ENCODE measurements around the gene CUL4A.
"Not testable (repeated sequence)": the region's sequence is repeated elsewhere in the genome, so short reads cannot be mapped to it uniquely, and the experiment has no call there.

Gene CUL4A

DNA sequence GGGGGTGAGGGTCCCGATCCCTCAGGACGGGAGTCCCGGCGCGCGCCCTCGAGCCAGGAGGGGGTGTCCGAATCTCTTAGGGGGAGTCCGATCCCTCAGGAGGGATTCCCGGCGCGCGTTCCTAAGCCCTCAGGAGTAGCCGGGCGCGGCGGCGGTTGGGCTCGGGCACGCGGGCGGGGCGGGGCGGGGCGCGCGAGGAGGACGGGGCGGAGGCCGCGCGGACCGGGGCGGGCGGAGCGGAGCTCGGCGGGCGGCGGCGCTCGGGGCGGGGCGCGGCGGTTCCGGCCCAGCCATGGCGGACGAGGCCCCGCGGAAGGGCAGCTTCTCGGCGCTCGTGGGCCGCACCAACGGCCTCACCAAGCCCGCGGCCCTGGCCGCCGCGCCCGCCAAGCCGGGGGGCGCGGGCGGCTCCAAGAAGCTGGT, at the start of gene CUL4A:
TSS of gene CUL4A (plus strand) at position 278 of the 423 bp plus-strand sequence. CDS start at position 293, 15 bp downstream.
- peak; percentile 90 for DNase-seq (ENCODE audit: low spot score)

DNA sequence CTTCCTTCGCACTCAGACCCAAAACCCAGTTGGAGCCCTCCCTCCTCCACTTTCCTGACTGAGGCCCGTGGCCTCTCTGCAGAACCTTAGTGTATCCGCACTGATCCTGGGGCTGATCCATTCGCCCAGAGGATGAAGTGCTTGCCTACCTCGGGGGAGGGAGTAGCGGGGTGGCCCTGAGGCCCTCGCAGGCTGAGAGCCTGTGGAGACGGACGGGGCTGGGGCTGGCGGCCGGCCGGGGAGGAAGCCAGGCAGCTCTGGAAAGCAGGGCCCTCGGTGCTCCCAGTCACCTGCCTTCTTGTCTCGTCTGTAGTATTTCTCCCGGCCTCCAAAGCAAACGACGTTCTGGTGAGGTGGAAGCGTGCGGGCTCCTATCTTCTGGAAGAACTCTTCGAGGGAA, 49.7 kb upstream of the CUL4A start:
- DNase-seq (ENCODE audit: low spot score), result no peak

- DNase-seq (ENCODE audit: low spot score), result no peak
Observed at GRCh38 chr13:113160983-113161382, 48.4 kb upstream of the CUL4A start.

DNA sequence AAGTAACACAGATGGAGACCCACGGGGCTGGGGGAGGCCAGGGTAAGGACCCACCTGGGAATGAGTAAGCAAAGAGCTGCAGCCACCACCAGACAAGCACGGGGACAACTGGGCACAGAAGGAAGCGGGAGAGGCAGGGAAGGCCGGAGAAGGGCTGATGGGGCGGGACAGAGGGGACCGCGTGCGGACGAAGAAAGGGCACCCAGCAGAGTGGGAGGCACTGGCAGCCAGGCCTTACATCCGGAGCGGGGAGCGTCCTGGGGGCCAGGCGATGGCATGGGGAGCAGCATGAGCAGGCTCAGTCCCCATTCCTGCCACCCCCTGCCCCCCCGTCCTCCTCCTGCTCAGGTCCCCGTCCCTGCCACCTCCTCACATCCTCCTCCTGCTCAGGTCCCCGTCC, 48.0 kb upstream of the CUL4A start:
- no peak for DNase-seq (ENCODE audit: low spot score)

DNA sequence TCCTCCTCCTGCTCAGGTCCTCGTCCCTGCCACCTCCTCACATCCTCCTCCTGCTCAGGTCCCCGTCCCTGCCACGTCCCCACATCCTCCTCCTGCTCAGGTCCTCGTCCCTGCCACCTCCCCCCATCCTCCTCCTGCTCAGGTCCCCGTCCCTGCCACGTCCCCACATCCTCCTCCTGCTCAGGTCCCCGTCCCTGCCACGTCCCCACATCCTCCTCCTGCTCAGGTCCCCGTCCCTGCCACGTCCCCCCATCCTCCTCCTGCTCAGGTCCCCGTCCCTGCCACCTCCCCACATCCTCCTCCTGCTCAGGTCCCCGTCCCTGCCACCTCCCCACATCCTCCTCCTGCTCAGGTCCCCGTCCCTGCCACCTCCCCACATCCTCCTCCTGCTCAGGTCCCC, 47.4 kb upstream of the CUL4A start:
- not testable (repeated sequence) for DNase-seq (ENCODE audit: low spot score)

GRCh38 chr13:113162783-113163685, 46.4 kb upstream of the CUL4A start:
- DNase-seq (ENCODE audit: low spot score), result no peak

- no peak for DNase-seq (ENCODE audit: low spot score)
Observed at GRCh38 chr13:113164492-113164891, 44.9 kb upstream of the CUL4A start.

- no peak for DNase-seq (ENCODE audit: low spot score)
Observed at GRCh38 chr13:113166266-113166665, 43.1 kb upstream of the CUL4A start.

GRCh38 chr13:113166681-113167080, 42.7 kb upstream of the CUL4A start:
- no peak for DNase-seq (ENCODE audit: low spot score)

- DNase-seq (ENCODE audit: low spot score), result no peak
Observed at GRCh38 chr13:113167155-113167554, 42.3 kb upstream of the CUL4A start.

DNA sequence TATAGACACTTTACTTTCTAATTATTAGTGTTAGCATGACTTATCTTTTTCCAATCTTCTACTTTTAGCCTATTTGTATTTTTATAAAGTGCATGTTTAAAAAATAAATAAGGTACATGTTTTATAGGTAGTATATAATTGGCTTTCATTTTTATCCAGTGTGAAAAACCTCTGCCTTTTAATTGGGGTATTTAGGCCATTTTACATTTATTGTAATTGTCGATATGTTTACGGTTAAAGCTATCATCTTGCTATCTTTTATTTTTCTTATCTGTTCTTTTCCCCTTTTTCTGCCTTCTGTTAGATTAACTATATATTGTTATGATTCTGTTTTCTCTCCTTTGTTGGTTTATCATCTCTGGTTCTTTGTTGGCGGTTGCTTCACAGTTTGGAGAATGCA, 41.8 kb upstream of the CUL4A start:
- no peak for DNase-seq (ENCODE audit: low spot score)

- DNase-seq (ENCODE audit: low spot score), result no peak
Observed at GRCh38 chr13:113168211-113168610, 41.2 kb upstream of the CUL4A start.

DNA sequence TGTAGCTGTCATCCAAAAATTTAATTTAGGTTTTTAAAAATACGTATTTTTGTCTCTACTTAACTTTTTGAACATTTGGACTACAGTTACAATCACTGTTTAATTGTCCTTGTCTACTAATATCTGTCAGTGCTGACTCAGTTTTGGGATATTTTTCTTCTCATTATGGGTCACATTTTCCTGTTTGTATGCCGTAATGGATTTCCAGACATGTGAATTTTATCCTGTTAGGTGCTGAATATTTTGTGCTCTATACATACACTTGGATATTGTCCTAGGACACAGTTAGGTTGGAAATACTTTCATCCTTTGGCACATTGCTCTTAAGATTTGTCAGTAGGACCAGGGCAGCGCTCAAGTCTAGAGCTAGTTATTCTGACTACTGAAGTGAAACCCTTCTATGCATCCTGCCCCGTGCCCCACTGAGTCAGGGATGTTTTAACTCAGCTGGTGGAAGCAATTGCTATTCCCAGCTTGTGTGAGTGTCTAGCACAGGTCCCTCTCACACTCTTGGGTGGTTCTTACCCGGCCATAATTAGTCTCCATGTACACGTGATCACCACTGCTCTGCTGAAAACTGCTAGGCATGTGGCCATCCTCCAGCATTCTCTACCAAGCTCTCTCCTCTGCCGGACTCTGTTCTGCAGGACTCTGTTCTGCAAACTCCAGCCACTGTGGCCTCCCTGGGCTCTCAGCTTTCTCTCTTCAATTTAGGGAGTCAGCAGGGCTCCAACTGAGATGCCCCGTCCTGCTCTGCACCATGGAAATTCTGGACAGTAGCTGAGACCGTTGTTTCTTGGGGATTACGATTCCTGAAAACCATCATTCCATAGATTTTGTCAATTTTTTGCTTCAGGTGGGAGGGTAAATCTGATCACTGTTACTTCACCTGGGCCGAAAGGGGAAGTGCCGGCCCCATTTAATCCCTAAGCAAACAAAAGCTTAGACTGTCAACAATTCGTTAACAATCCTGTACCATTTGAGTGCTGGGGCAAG, 39.8 kb upstream of the CUL4A start:
- DNase-seq (ENCODE audit: low spot score), result no peak

- DNase-seq (ENCODE audit: low spot score), result no peak
Observed at GRCh38 chr13:113170511-113170910, 38.9 kb upstream of the CUL4A start.

DNA sequence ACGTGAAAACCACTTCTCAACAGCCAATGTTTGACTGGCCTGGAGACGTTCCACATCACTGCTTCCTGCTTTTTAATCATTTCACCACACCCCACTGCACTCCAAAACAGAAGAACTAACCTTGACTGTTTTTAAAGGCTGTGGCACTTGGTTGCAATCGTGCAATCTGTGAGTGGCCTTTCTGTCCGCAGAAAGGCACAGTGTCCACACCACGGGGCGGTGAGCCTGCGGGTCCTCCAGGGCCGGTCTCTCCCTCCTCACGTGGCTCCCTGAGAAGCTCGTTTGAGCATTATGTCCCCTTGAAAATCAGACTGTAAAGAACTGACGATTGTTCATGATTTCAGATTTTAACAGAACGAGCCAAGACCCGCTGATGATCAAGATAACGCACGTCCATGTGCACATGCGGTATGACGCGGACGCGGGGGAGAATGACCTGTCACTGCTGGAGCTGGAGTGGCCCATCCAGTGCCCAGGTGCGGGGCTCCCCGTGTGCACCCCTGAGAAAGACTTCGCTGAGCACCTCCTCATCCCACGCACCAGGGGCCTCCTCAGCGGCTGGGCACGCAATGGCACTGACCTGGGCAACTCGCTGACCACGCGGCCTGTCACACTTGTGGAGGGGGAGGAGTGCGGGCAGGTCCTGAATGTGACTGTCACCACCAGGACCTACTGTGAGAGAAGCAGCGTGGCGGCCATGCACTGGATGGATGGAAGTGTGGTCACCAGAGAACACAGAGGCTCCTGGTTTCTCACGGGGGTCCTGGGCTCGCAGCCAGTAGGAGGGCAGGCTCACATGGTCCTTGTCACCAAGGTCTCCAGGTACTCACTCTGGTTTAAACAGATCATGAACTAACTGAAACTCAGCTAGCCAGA, 37.9 kb upstream of the CUL4A start:
- DNase-seq (ENCODE audit: low spot score), result no peak

DNA sequence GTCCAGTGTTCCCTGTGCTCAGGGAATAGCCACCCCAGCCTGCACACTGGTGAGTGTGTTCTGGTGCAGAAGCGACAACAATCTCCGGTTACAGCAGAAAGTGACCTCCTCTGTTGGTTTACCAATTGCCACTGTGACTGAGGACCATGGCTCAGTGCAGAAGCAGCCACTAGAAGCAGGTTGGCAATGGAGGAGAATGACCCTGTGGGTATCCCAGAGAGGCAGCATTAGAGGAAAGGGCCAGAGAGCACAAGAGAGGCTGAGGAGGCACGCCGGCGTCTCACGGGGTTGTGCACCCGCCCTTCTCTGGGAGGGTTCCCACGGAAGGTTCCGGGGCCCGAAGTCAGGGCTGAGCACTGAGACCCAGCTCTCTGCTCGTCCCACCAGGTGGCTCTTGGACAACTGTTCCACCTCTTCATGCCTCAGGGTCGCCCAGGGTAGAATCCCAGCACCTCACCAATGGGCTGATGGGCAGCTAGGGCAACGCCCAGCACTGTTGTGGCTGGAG, 36.9 kb upstream of the CUL4A start:
- no peak for DNase-seq (ENCODE audit: low spot score)

GRCh38 chr13:113176280-113176679, 33.1 kb upstream of the CUL4A start:
- DNase-seq (ENCODE audit: low spot score), result no peak

DNA sequence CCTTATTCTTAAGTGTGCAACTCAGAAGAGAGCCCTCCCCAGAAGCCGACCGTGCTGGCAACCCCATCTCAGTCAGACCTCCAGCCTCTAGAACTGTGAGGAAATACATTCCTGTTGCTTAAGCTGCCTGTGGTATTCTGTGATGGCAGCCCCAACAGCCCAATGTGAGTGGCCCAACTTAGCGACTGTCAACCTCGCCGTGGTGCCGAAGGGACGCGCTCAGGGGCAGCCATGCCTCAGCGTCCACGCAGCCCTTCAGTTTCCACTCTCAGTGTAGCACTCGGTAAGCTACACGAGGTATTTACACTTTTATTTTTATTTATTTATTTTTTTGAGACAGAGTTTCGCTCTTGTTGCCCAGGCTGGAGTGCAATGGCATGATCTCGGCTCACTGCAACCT, 32.6 kb upstream of the CUL4A start:
- DNase-seq (ENCODE audit: low spot score), result no peak

DNA sequence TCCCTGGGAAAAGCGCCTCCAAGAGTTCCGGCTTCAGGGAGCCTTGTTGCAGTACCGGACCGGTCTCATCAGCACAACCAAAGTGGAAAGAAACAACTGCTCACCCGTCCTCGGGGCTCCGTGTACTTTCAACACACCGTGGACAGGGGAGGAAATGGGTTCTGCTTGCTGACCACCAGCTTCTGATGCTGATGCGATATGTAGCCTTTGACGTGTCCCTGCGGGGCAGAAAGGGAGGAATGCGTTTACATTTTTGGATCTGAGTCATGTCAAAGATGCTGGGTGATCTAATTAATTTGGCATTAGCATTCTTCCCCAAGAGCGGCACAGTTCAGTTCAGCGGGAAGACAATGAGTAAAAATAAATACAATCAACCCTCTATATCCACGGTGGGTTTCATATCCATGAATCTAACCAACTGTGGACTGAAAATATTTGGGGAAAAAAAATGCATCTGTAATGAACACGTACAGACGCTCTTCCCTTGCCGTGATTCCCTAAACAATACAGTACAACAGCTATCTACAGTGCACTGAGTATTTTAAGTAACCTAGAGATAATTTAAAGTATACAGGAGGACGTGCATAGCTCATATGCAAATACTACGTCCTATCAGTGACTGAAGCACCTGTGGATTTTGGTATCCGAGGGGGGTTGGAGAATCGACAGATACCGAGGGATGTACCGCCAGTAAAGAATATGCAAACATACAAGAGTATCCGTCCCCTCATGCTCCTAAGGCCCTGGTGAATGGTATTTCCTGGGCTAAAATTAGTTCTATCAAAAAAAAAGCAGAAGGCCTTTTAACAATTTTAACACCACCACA, 31.1 kb upstream of the CUL4A start:
- no peak for DNase-seq (ENCODE audit: low spot score)

- DNase-seq (ENCODE audit: low spot score), result no peak
Observed at GRCh38 chr13:113178896-113179167, 30.6 kb upstream of the CUL4A start.
